Inflammatory macrophage (primary cell): ENCODE data around the gene FOXP2.
"Not testable (repeated sequence)": the region's sequence is repeated elsewhere in the genome, so short reads cannot be mapped to it uniquely, and the experiment has no call there.

Experiments used
- DNase-seq, 2 donors: peaks; one replicate each; pipeline ENCODE4 v3.0.0-alpha.2; 2020 to 2022

FOXP2 gene

GRCh38 chr7:114504586-114504985 is 90.0 kb downstream of the FOXP2 start:
- DNase-seq: no peak

GRCh38 chr7:114507381-114507780 is 92.8 kb downstream of the FOXP2 start:
- DNase-seq: no peak

- DNase-seq: no peak
Measured at GRCh38 chr7:114508086-114508485, 93.5 kb downstream of the FOXP2 start.

- DNase-seq: not testable (repeated sequence)
Measured at GRCh38 chr7:114510824-114511223, 96.2 kb downstream of the FOXP2 start.

- DNase-seq: no peak
Measured at GRCh38 chr7:114519240-114519639, 104.6 kb downstream of the FOXP2 start.

GRCh38 chr7:114522081-114522480 is 107.5 kb downstream of the FOXP2 start:
- DNase-seq: no peak

GRCh38 chr7:114527589-114527988 is 113.0 kb downstream of the FOXP2 start:
- DNase-seq: no peak

GRCh38 chr7:114530057-114530611 is 115.5 kb downstream of the FOXP2 start:
- DNase-seq: no peak

- no peak for DNase-seq
Measured at GRCh38 chr7:114531326-114531725, 116.7 kb downstream of the FOXP2 start.

GRCh38 chr7:114533131-114533530 is 118.5 kb downstream of the FOXP2 start:
- DNase-seq: no peak

- DNase-seq: no peak
Measured at GRCh38 chr7:114534953-114535352, 120.3 kb downstream of the FOXP2 start.

- DNase-seq: peak in 1 of 2 donors; percentile 0
Measured at GRCh38 chr7:114539575-114539974, 125.0 kb downstream of the FOXP2 start.

GRCh38 chr7:114540291-114540690 is 125.7 kb downstream of the FOXP2 start:
- no peak for DNase-seq

GRCh38 chr7:114547346-114547745 is 132.7 kb downstream of the FOXP2 start:
- not testable (repeated sequence) for DNase-seq

- no peak for DNase-seq
Measured at GRCh38 chr7:114548081-114548980, 133.7 kb downstream of the FOXP2 start.

- DNase-seq: no peak
Measured at GRCh38 chr7:114554781-114555537, 140.3 kb downstream of the FOXP2 start.

GRCh38 chr7:114567416-114567815 is 152.8 kb downstream of the FOXP2 start:
- DNase-seq: no peak

- no peak for DNase-seq
Measured at GRCh38 chr7:114569220-114569619, 154.6 kb downstream of the FOXP2 start.

- no peak for DNase-seq
Measured at GRCh38 chr7:114574384-114574783, 159.8 kb downstream of the FOXP2 start.

GRCh38 chr7:114575098-114575497 is 160.5 kb downstream of the FOXP2 start:
- no peak for DNase-seq

GRCh38 chr7:114580963-114581362 is 166.3 kb downstream of the FOXP2 start:
- DNase-seq: not testable (repeated sequence)

- no peak for DNase-seq
Measured at GRCh38 chr7:114588506-114588905, 173.9 kb downstream of the FOXP2 start.

GRCh38 chr7:114589436-114589835 is 174.8 kb downstream of the FOXP2 start:
- no peak for DNase-seq
